Activated T-cell treated with anti-CD3 and anti-CD28 coated beads, Interleukin-2, amount 50 U/mL, for 48 hours (primary cell): Measurements from ENCODE around the gene FXR2.

ENCODE experiments used
- DNase-seq, 2 experiments: peaks; one replicate each; pipeline ENCODE4 v3.0.0-alpha.2; 2020

FXR2 gene

DNA sequence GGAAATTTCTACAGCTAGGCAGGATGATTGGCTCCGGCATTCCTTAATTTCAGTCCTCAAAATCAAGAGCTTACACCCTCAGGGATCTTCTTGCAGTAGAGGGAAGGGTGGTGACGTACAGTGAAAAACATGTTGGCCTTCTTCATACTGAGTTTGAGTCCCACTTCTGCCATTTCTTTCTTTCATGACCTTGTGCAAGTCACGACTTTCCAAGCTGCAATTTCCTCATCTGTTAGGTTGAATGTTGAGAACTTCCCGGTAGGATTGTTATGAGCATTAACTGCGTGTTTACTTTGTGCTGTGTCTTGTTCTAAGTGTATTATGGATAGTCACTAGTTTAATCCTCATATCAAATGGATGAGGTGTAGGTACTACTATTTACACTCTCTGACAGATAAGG lies 45.1 kb downstream of the FXR2 start:
- no peak for DNase-seq

GRCh38 chr17:7563115-7563869 lies 51.4 kb downstream of the FXR2 start:
- DNase-seq, result no peak

DNA sequence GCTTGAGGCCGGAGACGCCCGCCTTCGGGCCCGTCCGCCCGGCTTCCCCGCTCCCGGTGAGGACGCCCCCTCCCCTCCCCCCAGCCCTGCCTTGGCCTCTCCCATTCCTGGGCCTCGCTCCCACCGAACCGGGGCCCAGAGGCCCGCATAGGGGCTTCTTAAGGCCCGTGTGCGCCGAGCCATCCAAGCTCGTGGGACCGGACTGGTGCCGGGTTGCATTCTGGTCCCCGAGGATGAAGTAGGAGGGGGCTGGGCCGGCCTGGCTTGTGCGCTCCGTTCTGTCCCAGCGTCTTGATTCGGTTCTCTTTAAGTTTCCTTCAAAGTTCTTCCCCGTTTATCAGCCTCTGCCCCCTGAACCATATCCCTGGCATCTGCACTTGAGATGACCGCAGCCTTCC lies 52.5 kb downstream of the FXR2 start:
- DNase-seq, result no peak

- peak; percentile 90 to 94 for DNase-seq
Observed at GRCh38 chr17:7561589-7562207, 53.0 kb downstream of the FXR2 start, which contains the start of gene SENP3. Gene SENP3 (plus strand): TSS chr17:7561919. CDS start chr17:7563077, 1,158 bp downstream.

DNA sequence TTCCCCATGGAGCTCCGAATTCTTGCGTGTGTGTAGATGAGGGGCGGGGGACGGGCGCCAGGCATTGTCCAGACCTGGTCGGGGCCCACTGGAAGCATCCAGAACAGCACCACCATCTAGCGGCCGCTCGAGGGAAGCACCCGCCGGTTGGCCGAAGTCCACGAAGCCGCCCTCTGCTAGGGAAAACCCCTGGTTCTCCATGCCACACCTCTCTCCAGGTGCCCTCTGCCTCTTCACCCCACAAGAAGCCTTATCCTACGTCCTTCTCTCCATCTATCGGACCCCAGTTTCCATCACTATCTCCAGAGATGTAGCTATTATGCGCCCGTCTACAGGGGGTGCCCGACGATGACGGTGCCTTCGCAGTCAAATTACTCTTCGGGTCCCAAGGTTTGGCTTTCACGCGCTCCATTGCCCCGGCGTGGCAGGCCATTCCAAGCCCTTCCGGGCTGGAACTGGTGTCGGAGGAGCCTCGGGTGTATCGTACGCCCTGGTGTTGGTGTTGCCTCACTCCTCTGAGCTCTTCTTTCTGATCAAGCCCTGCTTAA lies 53.6 kb downstream of the FXR2 start:
- DNase-seq, result peak; percentile 91 to 92

DNA sequence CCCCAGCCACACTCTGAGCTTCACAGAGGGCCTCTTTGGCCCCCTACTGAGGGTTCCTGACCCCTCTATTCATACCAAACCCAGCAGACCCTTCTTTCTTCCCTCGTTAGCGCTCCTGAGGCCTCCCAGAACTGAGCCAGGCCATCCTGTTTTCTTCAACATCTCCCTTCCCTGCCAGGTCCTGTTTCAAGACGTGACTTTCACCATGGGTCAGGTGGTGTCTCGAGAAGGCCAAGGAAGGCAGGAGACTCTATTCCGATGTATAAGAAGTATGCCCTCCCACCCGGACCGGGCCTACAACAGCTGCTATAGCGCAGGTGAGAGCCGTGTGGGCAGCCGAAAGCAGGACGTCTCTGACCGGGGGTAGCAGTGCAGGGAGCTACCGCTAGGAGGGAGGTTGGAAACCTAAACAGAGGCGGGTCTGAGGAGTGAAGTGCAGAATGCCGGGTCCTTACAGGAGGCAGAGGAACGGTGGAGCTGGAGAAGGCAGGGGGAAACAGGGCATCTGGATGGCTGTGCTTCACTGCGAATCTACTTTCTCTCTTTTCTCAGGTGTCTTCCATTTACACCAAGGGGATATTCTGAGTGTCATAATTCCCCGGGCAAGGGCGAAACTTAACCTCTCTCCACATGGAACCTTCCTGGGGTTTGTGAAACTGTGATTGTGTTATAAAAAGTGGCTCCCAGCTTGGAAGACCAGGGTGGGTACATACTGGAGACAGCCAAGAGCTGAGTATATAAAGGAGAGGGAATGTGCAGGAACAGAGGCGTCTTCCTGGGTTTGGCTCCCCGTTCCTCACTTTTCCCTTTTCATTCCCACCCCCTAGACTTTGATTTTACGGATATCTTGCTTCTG lies 54.3 kb downstream of the FXR2 start:
- peak; percentile 73 to 78 for DNase-seq

DNA sequence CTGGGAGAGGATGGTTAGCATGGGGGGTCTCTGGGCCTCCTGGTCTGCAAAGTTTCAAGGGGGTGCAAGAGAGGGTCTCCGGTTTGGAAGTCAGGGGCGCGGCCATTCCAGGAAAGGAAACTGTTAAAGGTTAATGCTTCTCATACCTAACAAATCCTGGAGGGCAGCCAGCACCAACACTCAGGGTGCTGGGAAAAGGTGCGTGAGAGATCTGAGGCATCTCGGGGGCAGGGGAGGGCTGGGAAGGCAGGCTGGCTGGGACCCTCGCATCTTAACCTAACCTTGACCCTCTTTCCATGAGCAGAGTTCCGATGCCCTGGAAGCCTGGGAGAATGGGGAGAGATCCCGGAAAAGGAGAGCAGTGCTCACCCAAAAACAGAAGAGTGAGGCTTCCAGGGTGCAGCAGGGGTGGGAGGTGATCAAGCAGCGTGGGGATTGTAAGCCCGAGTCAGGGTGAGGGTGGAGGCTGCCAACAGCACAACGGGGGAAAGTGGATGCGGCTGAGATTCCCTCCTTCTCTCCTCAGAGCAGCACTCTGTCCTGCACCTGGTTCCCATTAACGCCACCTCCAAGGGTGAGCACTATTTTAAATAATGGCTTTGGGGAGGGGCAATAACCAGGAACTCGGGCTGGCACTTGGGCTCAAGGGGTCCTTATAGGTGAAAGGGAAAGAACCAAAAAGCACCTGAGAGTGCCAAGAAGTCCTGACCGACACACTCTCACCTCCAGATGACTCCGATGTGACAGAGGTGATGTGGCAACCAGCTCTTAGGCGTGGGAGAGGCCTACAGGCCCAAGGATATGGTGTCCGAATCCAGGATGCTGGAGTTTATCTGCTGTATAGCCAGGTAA lies 55.2 kb downstream of the FXR2 start:
- DNase-seq, result peak in 1 of 2 experiments; percentile 21

- DNase-seq, result no peak
Observed at GRCh38 chr17:7558544-7559319, 56.0 kb downstream of the FXR2 start, which contains the start of gene TNFSF13. Gene TNFSF13 (plus strand): TSS chr17:7558750. CDS start chr17:7559040, 290 bp downstream.

- DNase-seq, result peak in 1 of 2 experiments; percentile 38
Observed at GRCh38 chr17:7557775-7558543, 56.7 kb downstream of the FXR2 start.

DNA sequence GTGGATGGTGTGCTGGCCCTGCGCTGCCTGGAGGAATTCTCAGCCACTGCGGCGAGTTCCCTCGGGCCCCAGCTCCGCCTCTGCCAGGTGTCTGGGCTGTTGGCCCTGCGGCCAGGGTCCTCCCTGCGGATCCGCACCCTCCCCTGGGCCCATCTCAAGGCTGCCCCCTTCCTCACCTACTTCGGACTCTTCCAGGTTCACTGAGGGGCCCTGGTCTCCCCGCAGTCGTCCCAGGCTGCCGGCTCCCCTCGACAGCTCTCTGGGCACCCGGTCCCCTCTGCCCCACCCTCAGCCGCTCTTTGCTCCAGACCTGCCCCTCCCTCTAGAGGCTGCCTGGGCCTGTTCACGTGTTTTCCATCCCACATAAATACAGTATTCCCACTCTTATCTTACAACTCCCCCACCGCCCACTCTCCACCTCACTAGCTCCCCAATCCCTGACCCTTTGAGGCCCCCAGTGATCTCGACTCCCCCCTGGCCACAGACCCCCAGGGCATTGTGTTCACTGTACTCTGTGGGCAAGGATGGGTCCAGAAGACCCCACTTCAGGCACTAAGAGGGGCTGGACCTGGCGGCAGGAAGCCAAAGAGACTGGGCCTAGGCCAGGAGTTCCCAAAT lies 57.4 kb downstream of the FXR2 start:
- peak in 1 of 2 experiments; percentile 16 for DNase-seq

DNA sequence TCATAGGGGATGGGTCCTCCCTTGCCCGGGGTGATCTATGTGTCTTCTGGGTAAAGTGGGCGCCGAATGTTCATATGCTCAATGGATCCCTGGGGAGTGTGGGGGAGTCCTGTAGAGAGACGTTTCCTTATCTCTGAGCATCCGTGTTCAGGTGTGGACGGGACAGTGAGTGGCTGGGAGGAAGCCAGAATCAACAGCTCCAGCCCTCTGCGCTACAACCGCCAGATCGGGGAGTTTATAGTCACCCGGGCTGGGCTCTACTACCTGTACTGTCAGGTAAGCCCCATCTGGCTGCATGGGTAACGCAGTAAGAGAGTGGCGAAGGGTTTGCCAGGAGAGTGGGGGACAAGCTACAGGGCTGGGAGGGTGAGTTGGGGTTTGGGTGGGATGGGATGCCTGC lies 58.1 kb downstream of the FXR2 start:
- no peak for DNase-seq

DNA sequence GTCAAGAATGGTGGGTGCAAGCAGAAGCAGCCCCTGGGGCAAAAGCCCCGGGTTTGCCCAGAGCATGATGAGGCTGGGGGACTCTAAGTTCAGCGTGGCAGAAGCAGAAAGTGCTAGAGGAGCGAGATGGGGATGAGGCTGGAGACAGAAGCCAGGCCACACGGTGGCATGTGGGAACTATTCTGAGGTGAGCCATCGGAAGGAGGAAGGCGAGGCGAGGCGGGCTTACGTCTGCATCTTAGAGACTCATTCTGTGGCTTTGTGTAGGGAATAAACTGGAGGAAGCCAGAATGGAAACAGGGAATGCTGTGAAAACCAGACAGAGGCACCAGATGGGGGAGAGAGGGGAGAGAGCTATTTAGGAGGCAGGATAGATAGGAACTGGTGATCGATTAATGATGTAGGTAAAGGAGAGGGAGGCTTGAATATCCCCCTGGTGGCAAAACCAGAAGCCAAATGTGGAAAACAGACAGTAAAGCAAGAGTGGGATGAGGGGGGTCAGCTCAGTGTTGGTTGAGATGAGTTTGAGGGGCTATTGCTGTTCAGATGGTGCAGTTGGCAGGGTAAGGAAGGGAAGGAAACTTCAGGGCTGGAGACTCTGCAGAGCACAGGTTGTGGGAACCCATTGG lies 59.3 kb downstream of the FXR2 start:
- no peak for DNase-seq

DNA sequence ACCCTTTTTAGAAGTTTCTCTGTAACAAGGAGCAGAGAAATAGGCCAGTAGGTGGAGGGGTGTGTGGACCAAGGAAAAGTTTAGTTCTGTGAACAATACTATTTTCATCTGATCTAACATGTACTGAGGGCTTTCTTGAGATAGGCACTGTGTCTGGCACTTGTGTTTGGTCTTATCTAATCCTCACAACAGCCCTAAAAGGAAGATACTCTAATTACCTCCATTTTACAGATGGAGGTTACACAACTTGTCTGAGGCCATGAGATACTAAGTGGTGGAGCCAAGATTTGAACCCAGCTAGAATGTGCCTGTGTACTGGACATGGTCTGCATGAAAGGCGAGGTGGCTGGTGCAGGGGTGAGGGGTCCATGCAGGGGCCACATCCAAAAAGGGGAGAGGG lies 61.3 kb downstream of the FXR2 start:
- no peak for DNase-seq

DNA sequence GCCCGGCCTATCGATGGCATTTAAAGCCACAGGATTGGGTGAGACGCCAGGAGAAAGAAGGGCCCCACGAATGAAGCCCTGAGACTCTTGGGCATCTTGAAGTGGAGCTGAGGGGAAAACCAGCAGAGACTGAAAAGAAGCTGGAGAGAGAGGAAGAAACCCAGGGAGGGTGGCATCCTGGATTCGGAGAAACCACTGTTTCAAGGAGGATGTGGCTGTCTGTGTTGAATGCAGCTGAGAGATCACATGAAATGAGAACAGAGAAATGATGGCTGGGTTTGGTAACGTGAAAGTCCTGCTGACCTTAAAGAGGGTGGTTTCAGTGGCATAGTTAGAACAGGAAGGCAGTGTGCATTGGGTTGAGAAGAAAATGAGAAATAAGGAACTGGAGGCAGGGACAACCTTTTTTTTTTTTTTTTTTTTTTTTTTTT lies 62.1 kb downstream of the FXR2 start:
- DNase-seq, result peak; percentile 53

- peak in 1 of 2 experiments; percentile 24 for DNase-seq
Observed at GRCh38 chr17:7551396-7551795, 63.3 kb downstream of the FXR2 start.

DNA sequence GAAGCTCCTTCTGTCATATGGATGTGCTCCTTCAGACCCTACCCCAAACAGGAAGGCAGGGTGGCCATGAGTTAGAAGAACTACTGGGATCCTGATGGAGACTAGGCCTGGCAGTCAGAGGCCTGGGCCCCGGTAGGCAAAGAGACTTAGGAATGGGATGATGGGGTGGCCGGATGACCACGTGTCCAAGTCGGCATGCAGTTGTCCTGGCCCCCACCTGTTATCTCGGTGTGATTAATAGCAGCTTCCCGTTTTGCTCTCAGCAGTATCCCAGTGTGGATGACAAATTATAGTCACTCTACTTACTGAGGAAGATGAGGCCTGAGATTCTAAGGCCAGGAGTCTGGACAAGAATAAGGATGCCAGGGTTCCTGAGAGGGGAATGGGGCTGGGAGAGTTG lies 64.4 kb downstream of the FXR2 start:
- no peak for DNase-seq

- peak in 1 of 2 experiments; percentile 66 for DNase-seq
Observed at GRCh38 chr17:7549401-7550055, 65.2 kb downstream of the FXR2 start.

DNA sequence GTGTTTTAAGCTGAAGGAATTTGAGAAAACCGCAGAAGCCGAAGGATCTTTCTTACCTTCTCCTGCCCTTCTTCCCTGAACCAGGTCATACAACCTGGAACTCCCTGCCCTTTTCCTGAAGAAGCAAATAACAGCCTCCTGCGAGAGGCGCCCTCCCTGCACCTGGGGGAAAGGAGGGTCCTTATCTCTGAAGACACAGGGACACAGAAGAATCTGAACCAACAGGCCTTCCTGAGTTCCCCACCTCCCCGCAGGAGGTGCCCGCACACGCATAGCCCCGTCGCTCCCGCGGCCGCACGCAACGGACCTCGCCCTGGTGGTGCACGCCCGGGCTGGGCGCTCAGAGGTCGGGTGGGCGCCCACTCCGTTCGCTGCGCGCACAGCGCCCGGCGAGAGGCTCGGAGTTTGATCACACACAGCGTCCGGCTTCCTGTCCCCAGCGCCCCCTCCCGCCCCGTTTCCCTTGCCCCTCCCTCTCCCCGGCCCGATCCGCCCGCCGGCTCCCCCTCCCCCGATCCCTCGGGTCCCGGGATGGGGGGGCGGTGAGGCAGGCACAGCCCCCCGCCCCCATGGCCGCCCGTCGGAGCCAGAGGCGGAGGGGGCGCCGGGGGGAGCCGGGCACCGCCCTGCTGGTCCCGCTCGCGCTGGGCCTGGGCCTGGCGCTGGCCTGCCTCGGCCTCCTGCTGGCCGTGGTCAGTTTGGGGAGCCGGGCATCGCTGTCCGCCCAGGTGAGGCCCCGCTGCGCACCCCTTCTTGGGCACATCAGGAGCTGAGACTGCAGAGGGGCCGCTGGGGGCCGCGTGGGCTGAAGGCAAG lies 65.9 kb downstream of the FXR2 start, which contains the start of gene TNFSF12:
Gene TNFSF12 (plus strand): TSS at position 474 of the 816 bp plus-strand sequence. CDS start 96 bp downstream, at position 570.
- peak; percentile 59 to 71 for DNase-seq
